Neural crest cell (in vitro differentiated cells): Measurements from ENCODE around the gene DCP1A. TPM values are rescaled to one million over a fixed set of nuclear protein-coding genes. Genes with fewer than 3 reads are reported as not detected.
"Not testable (repeated sequence)": the region's sequence is repeated elsewhere in the genome, so short reads cannot be mapped to it uniquely, and the experiment has no call there.

Source experiments
- DNase-seq: peaks from one replicate; pipeline ENCODE4 v3.0.0; 2021; ENCODE audit warnings: low read depth, mixed read lengths, low spot score
- H3K27ac Mint-ChIP-seq: one replicate; pipeline ENCODE4 v1.8.0; 2021; ENCODE audit warnings: mild to moderate bottlenecking, mixed read lengths; ENCODE audit not compliant: unreplicated experiment
- H3K27me3 Mint-ChIP-seq: 2 replicates; pipeline ENCODE4 v1.8.0; 2021; ENCODE audit warnings: low read depth, mild to moderate bottlenecking, mixed read lengths
- H3K36me3 Mint-ChIP-seq: 2 replicates; pipeline ENCODE4 v1.8.0; 2021; ENCODE audit warnings: low read depth, mild to moderate bottlenecking, mixed read lengths
- H3K4me1 Mint-ChIP-seq: 2 replicates; pipeline ENCODE4 v1.8.0; 2021; ENCODE audit warnings: mixed read lengths
- H3K4me3 Mint-ChIP-seq: one replicate; pipeline ENCODE4 v1.8.0; 2021; ENCODE audit warnings: mild to moderate bottlenecking, mixed read lengths
- H3K9me3 Mint-ChIP-seq: 2 replicates; pipeline ENCODE4 v1.8.0; 2021; ENCODE audit warnings: mixed read lengths
- CTCF ChIP-seq: fragments of 200-600 bp; sonication (generic); conservative IDR thresholded peaks from 2 replicates; pipeline ENCODE4 v1.5.0; 2021; ENCODE audit warnings: antibody characterized with exemption, mild to moderate bottlenecking
- total RNA-seq: library from RNA; stranded (reverse); gene quantifications from 2 replicates; pipeline ENCODE4 v1.2.1, GENCODE V29; 2021

Gene DCP1A
- total RNA-seq, 1 donor from 2014 or later, result 30.0 TPM

- Mint-ChIP-seq H3K36me3 (no peaks in the 10 kb centered on the region), H3K9me3 (no peaks in the 10 kb centered on the region), H3K4me1 (peaks cover 12% of the 10 kb centered on the region), H3K27me3 (no peaks in the 10 kb centered on the region), H3K27ac (no peak overlapping the region), H3K4me3 (no peak overlapping the region)
- TF ChIP-seq CTCF, result no peak
- DNase-seq, result no peak
Measured at GRCh38 chr3:53354945-53355498, 7.7 kb upstream of the DCP1A start.

- Mint-ChIP-seq H3K27ac (no peak overlapping the region), H3K4me1 (peaks cover 14% of the 10 kb centered on the region), H3K27me3 (no peaks in the 10 kb centered on the region), H3K9me3 (no peaks in the 10 kb centered on the region), H3K36me3 (no peaks in the 10 kb centered on the region), H3K4me3 (no peak overlapping the region)
- no peak for DNase-seq
- TF ChIP-seq CTCF, result no peak
Measured at GRCh38 chr3:53353202-53353601, 5.9 kb upstream of the DCP1A start.

- peaks cover 35% of the 10 kb centered on the region for H3K4me1 Mint-ChIP-seq
- H3K27ac Mint-ChIP-seq, result peak overlapping the region; percentile 90
- H3K9me3 Mint-ChIP-seq, result no peaks in the 10 kb centered on the region
- H3K4me3 Mint-ChIP-seq, result peak overlapping the region; percentile 80
- peak; percentile 28 for TF ChIP-seq CTCF
- no peaks in the 10 kb centered on the region for H3K36me3 Mint-ChIP-seq
- DNase-seq, result no peak
- H3K27me3 Mint-ChIP-seq, result no peaks in the 10 kb centered on the region
Measured at GRCh38 chr3:53350652-53351051, 3.3 kb upstream of the DCP1A start.

DNA sequence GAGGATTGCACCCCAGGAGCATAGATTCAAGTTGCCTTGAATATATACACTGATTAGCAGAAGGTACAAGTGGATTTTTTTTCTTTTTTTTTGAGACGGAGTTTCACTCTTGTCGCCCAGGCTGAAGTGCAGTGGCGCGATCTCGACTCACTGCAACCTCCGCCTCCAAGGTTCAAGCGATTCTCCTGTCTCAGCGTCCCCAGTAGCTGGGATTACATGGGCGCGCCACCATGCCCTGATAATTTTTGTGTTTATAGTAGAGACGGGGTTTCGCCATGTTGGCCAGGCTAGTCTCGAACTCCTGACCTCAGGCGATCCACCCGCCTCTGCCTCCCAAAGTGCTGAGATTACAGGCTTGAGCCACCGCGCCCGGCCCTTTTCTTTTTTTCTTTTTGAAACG is 775 bp upstream of the DCP1A start:
- not testable (repeated sequence) for H3K27ac Mint-ChIP-seq, H3K27me3 Mint-ChIP-seq, DNase-seq, H3K36me3 Mint-ChIP-seq, H3K9me3 Mint-ChIP-seq
- Mint-ChIP-seq H3K4me3 (peak overlapping the region; percentile 99), H3K4me1 (peaks cover 48% of the 10 kb centered on the region)

GRCh38 chr3:53346922-53347260 is 452 bp downstream of the DCP1A start:
- no peaks in the 10 kb centered on the region for H3K27me3 Mint-ChIP-seq
- no peaks in the 10 kb centered on the region for H3K36me3 Mint-ChIP-seq
- no peak for DNase-seq
- H3K4me3 Mint-ChIP-seq, result peak overlapping the region; percentile 99
- no peak for TF ChIP-seq CTCF
- peaks cover 48% of the 10 kb centered on the region for H3K4me1 Mint-ChIP-seq
- peak overlapping the region; percentile 98 for H3K27ac Mint-ChIP-seq
- H3K9me3 Mint-ChIP-seq, result no peaks in the 10 kb centered on the region

DNA sequence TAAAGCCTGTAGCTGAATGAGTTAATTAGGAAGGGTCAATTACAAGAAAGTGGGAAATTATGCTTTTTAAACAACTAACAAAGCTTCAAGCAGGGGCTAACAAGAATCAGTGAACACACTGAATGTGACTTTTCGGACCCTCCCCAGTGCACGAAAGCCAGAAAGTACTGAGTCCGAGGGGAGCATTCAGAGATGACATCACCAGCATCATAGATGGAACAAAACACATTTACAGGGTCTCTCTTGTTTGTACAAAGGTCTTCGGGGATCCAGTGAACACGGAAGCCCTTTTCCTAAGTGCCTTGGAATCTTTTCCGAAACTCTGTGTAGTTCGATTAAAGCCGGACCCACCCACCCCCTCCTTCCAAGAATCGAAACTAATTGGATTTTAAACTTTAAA is 829 bp downstream of the DCP1A start:
- H3K36me3 Mint-ChIP-seq, result no peaks in the 10 kb centered on the region

More for the DNA sequence above, 829 bp downstream of the DCP1A start:
- Mint-ChIP-seq H3K9me3 (no peaks in the 10 kb centered on the region), H3K27ac (peak overlapping the region; percentile 97), H3K27me3 (no peaks in the 10 kb centered on the region), H3K4me3 (peak overlapping the region; percentile 99), H3K4me1 (peaks cover 48% of the 10 kb centered on the region)
- no peak for TF ChIP-seq CTCF
- no peak for DNase-seq
